H1 (cell line): ENCODE measurements around the gene ADGRG1. TPM values are rescaled to one million over a fixed set of nuclear protein-coding genes. Genes with fewer than 3 reads are reported as not detected.
A peak's percentile ranks its signal among the peaks of the same experiment; 100 is the strongest.

ENCODE experiments used
- CTCF ChIA-PET: fragments of 300-600 bp; sonication (Branson Sonifier 250); formaldehyde crosslinking; loops from one replicate; lab custom pipeline; 2021; ENCODE audit not compliant: partially characterized antibody; lab: Charles Lee
- POLR2A ChIA-PET: fragments of 300-600 bp; sonication (Branson Sonifier 250); formaldehyde crosslinking; loops from one replicate; lab custom pipeline; 2021; ENCODE audit warnings: inconsistent platforms; ENCODE audit not compliant: partially characterized antibody; lab: Charles Lee
- DNase-seq, 2 experiments: peaks; one replicate each; pipeline versions ENCODE4 v3.0.0 to v3.0.0-alpha.2; 2010 to 2022; ENCODE audit warnings: low spot score in 2 of 2, low read depth in 1 of 2, mixed read lengths in 1 of 2
- FAIRE-seq: peaks from 2 replicates; lab custom pipeline; 2011; peaks lifted over from hg19 to GRCh38; lab: Jason Lieb, UNC
- H2AFZ ChIP-seq: 2 replicates; pipeline ENCODE4 v1.8.1; 2012; ENCODE audit warnings: low read length, inconsistent platforms
- H2AK5ac ChIP-seq: 2 replicates; pipeline ENCODE4 v1.6.1; 2013; ENCODE audit warnings: low read depth, low read length
- H2BK120ac ChIP-seq: replicated peaks from 2 replicates; pipeline ENCODE3; 2013; ENCODE audit warnings: low read depth, low read length, inconsistent platforms
- H2BK12ac ChIP-seq: 2 replicates; pipeline ENCODE4 v1.6.1; 2013; ENCODE audit warnings: low read depth, low read length
- H2BK15ac ChIP-seq: 2 replicates; pipeline ENCODE4 v1.6.1; 2013; ENCODE audit warnings: low read length
- H2BK20ac ChIP-seq: 2 replicates; pipeline ENCODE4 v1.6.1; 2013; ENCODE audit warnings: low read length
- H2BK5ac ChIP-seq: 2 replicates; pipeline ENCODE4 v1.6.1; 2013; ENCODE audit warnings: low read depth, low read length
- H3K14ac ChIP-seq: 2 replicates; pipeline ENCODE4 v1.6.1; 2013; ENCODE audit warnings: inconsistent platforms; ENCODE audit not compliant: insufficient read length
- H3K18ac ChIP-seq: 2 replicates; pipeline ENCODE4 v1.6.1; 2013; ENCODE audit warnings: low read length; ENCODE audit errors: extremely low read depth
- H3K23ac ChIP-seq: 2 replicates; pipeline ENCODE4 v1.6.1; 2013; ENCODE audit warnings: inconsistent platforms; ENCODE audit not compliant: insufficient read length
- H3K23me2 ChIP-seq: 2 replicates; pipeline ENCODE4 v1.6.1; 2013; ENCODE audit warnings: low read depth, low read length
- H3K27ac ChIP-seq: 2 replicates; pipeline ENCODE4 v1.6.1; 2011; ENCODE audit warnings: low read depth, low read length, inconsistent platforms
- H3K27me3 ChIP-seq, 4 experiments: replicated peaks in 1 of 4; 1 replicate in 1 of 4; 2 replicates in 3 of 4; pipeline versions ENCODE4 v1.6.1 to v1.8.1; 2011 to 2013; ENCODE audit warnings: low read length in 3 of 4, mild to moderate bottlenecking in 3 of 4, inconsistent platforms in 2 of 4, mixed read lengths in 2 of 4, moderate library complexity in 1 of 4; ENCODE audit not compliant: control insufficient read depth in 3 of 4, insufficient read depth in 3 of 4; ENCODE audit errors: extremely low read depth in 1 of 4
- H3K36me3 ChIP-seq, 4 experiments: 2 replicates each; pipeline versions ENCODE4 v1.6.1 to v1.8.1; 2011 to 2013; ENCODE audit warnings: mild to moderate bottlenecking in 4 of 4, low read length in 3 of 4, moderate library complexity in 2 of 4, control low read depth in 1 of 4, inconsistent platforms in 1 of 4; ENCODE audit not compliant: insufficient read depth in 4 of 4, control insufficient read depth in 2 of 4
- H3K4ac ChIP-seq: replicated peaks from 2 replicates; pipeline ENCODE3; 2013; ENCODE audit warnings: low read length, low read depth, mixed read lengths, inconsistent platforms; ENCODE audit not compliant: insufficient read length
- H3K4me1 ChIP-seq, 4 experiments: replicated peaks in 1 of 4; 1 replicate in 1 of 4; 2 replicates in 3 of 4; pipeline versions ENCODE4 v1.6.1 to v1.8.1; 2011 to 2013; ENCODE audit warnings: low read length in 3 of 4, inconsistent platforms in 2 of 4, mixed read lengths in 1 of 4; ENCODE audit not compliant: insufficient read depth in 4 of 4, control insufficient read depth in 3 of 4
- H3K4me2 ChIP-seq, 2 experiments: 2 replicates each; pipeline versions ENCODE4 v1.6.1 to v1.8.1; 2011 to 2013; ENCODE audit warnings: low read depth in 2 of 2, low read length in 2 of 2, control low read depth in 1 of 2, inconsistent platforms in 1 of 2, mild to moderate bottlenecking in 1 of 2; ENCODE audit not compliant: insufficient read depth in 1 of 2
- H3K4me3 ChIP-seq, 4 experiments: fragments of 200-600, 300-600 bp in 1 of 4; sonication (generic), shearing (Covaris generic), sonication (Bioruptor Twin) in 1 of 4; 2 replicates each; pipeline versions ENCODE4 v1.5.1 to v1.8.1; 2011 to 2016; ENCODE audit warnings: low read length in 4 of 4, low read depth in 3 of 4, control low read depth in 2 of 4, inconsistent platforms in 2 of 4, mild to moderate bottlenecking in 2 of 4, mixed read lengths in 1 of 4, moderate library complexity in 1 of 4; ENCODE audit not compliant: insufficient read depth in 2 of 4; ENCODE audit errors: extremely low read depth in 1 of 4
- H3K56ac ChIP-seq: replicated peaks from 2 replicates; pipeline ENCODE3; 2013; ENCODE audit warnings: low read depth, mild to moderate bottlenecking, mixed read lengths, low read length, inconsistent platforms; ENCODE audit not compliant: insufficient read length
- H3K79me1 ChIP-seq: 2 replicates; pipeline ENCODE4 v1.6.1; 2013; ENCODE audit warnings: low read depth, low read length, control low read depth
- H3K79me2 ChIP-seq, 2 experiments: 2 replicates each; pipeline versions ENCODE4 v1.6.1 to v1.8.1; 2012 to 2013; ENCODE audit warnings: low read length in 2 of 2, mild to moderate bottlenecking in 2 of 2, inconsistent platforms in 1 of 2; ENCODE audit not compliant: insufficient read depth in 2 of 2, control insufficient read depth in 1 of 2
- H3K9ac ChIP-seq, 4 experiments: replicated peaks in 1 of 4; 1 replicate in 1 of 4; 2 replicates in 3 of 4; pipeline versions ENCODE4 v1.6.1 to v1.8.1; 2011 to 2013; ENCODE audit warnings: low read depth in 3 of 4, low read length in 3 of 4, control low read depth in 2 of 4, mild to moderate bottlenecking in 2 of 4, moderate library complexity in 2 of 4, inconsistent platforms in 1 of 4; ENCODE audit errors: extremely low read depth in 1 of 4
- H3K9me3 ChIP-seq, 2 experiments: 2 replicates each; pipeline versions ENCODE4 v1.6.1 to v1.8.1; 2012 to 2013; ENCODE audit warnings: mild to moderate bottlenecking in 2 of 2, moderate library complexity in 2 of 2, control low read depth in 1 of 2, inconsistent platforms in 1 of 2, low read depth in 1 of 2, low read length in 1 of 2, mixed read lengths in 1 of 2; ENCODE audit not compliant: insufficient read depth in 2 of 2
- H4K20me1 ChIP-seq, 2 experiments: replicated peaks in 1 of 2; 2 replicates each; pipeline versions ENCODE3 to v1.8.1; 2011 to 2013; ENCODE audit warnings: inconsistent platforms in 2 of 2, low read length in 2 of 2, mild to moderate bottlenecking in 1 of 2; ENCODE audit not compliant: insufficient read depth in 2 of 2, control insufficient read depth in 1 of 2
- H4K5ac ChIP-seq: 2 replicates; pipeline ENCODE4 v1.6.1; 2013; ENCODE audit warnings: low read length, low read depth, mixed read lengths, inconsistent platforms; ENCODE audit not compliant: insufficient read length
- H4K8ac ChIP-seq: 2 replicates; pipeline ENCODE4 v1.8.0; 2013; ENCODE audit warnings: mild to moderate bottlenecking, moderate library complexity, low read length, inconsistent platforms; ENCODE audit not compliant: insufficient read depth; ENCODE audit errors: extremely low read depth
- H4K91ac ChIP-seq: replicated peaks from 2 replicates; pipeline ENCODE3; 2013; ENCODE audit warnings: low read length, mixed read lengths, inconsistent platforms; ENCODE audit not compliant: insufficient read length
- BRCA1 ChIP-seq: IDR thresholded peaks from 2 replicates; pipeline ENCODE4 v1.6.1; 2012; ENCODE audit warnings: low read depth, low read length, improper control_type of control experiment
- CEBPB ChIP-seq: IDR thresholded peaks from 2 replicates; pipeline ENCODE4 v1.6.1; 2012; ENCODE audit warnings: low read depth, low read length
- E2F6 ChIP-seq: IDR thresholded peaks from 2 replicates; pipeline ENCODE4 v1.6.1; 2012; ENCODE audit warnings: inconsistent platforms
- GABPA ChIP-seq: IDR thresholded peaks from 2 replicates; pipeline ENCODE4 v1.6.1; 2011; ENCODE audit warnings: mild to moderate bottlenecking, low read length, moderate library complexity, borderline replicate concordance; ENCODE audit not compliant: insufficient read depth
- HDAC6 ChIP-seq: IDR thresholded peaks from one replicate; pipeline ENCODE4 v1.7.1; 2012; ENCODE audit warnings: low read depth, mild to moderate bottlenecking, inconsistent platforms, low read length, moderate library complexity
- JUN ChIP-seq: IDR thresholded peaks from 2 replicates; pipeline ENCODE4 v1.6.1; 2011; ENCODE audit warnings: low read depth, mild to moderate bottlenecking, improper control_type of control experiment, low read length
- KDM4A ChIP-seq: IDR thresholded peaks from one replicate; pipeline ENCODE4 v1.7.1; 2012; ENCODE audit warnings: low read depth, mild to moderate bottlenecking, moderate library complexity, low read length, inconsistent platforms; ENCODE audit not compliant: severe bottlenecking
- NANOG ChIP-seq: IDR thresholded peaks from 2 replicates; pipeline ENCODE4 v1.6.1; 2011; ENCODE audit warnings: low read length, low read depth, mild to moderate bottlenecking, inconsistent platforms; ENCODE audit not compliant: insufficient read depth, poor library complexity, severe bottlenecking
- POU5F1 ChIP-seq: IDR thresholded peaks from 2 replicates; pipeline ENCODE4 v1.6.1; 2011; ENCODE audit warnings: low read depth, mild to moderate bottlenecking, low read length, moderate library complexity
- SIX5 ChIP-seq: IDR thresholded peaks from 2 replicates; pipeline ENCODE4 v1.6.1; 2011; ENCODE audit warnings: mild to moderate bottlenecking, low read depth, low read length
- SUZ12 ChIP-seq: fragments of 200-600 bp; sonication (generic); IDR thresholded peaks from 2 replicates; pipeline ENCODE4 v1.6.1; 2012; ENCODE audit warnings: mild to moderate bottlenecking, inconsistent platforms, low read length, moderate library complexity, mixed read lengths
- YY1 ChIP-seq: IDR thresholded peaks from 2 replicates; pipeline ENCODE4 v1.6.1; 2011; ENCODE audit warnings: low read depth, mild to moderate bottlenecking, low read length
- WGBS, 2 experiments: shearing (Covaris generic) in 1 of 2; methylation state at CpG; one replicate each; pipeline versions ENCODE4 v1.1.6 to v1.1.7; 2013 to 2015; ENCODE audit warnings: low lambda C conversion rate in 2 of 2, mixed read lengths in 2 of 2, inconsistent platforms in 1 of 2, low coverage in 1 of 2, missing lambda C conversion rate in 1 of 2; ENCODE audit not compliant: insufficient replicate concordance in 2 of 2, insufficient coverage in 1 of 2, insufficient read length in 1 of 2; ENCODE audit errors: extremely low coverage in 1 of 2, missing lambda C conversion rate in 1 of 2; 5-methylcytosine and 5-hydroxymethylcytosine counted together
- polyA plus RNA-seq, 7 experiments: library from polyadenylated mRNA; depleted of rRNA in 3 of 7; stranded (reverse) in 5 of 7; unstranded in 2 of 7; fragments of >200 nt in 5 of 7; fragments of 200-250 nt in 2 of 7; gene quantifications; 1 replicate in 5 of 7; 2 replicates in 1 of 7; 4 replicates in 1 of 7; pipeline versions ENCODE4 v1.2.1 to v1.2.3, GENCODE V29; 2011 to 2013; ENCODE audit warnings: missing spikeins in 2 of 7, mixed read lengths in 2 of 7
- total RNA-seq: library from RNA; stranded (reverse); fragmentation: NEBNext Ultra II Directional; extraction: Animal tissue kit (Norgen Biotek cat#: 25700); gene quantifications from 2 replicates; pipeline ENCODE4 v1.2.1, GENCODE V29; 2021

Gene ADGRG1
- total and polyA plus RNA-seq, 2 of the 8 experiments (the other 6 are each of a cell fraction or from before 2014, with no cell fraction given), result 1.3 to 2.6 TPM

- Histone ChIP-seq H3K79me1 (no peaks in the 10 kb centered on the region), H3K56ac (no peak overlapping the region), H4K20me1 (no peaks in the 10 kb centered on the region), H2BK15ac (no peak overlapping the region), H4K91ac (no peak overlapping the region), H4K8ac (no peak overlapping the region), H3K4me2 (no peak overlapping the region), H2BK120ac (no peak overlapping the region), H3K4me1 (no peaks in the 10 kb centered on the region), H2AFZ (no peak overlapping the region), H2BK20ac (no peak overlapping the region), H4K5ac (no peak overlapping the region), H3K79me2 (no peaks in the 10 kb centered on the region), H3K9me3 (no peaks in the 10 kb centered on the region), H3K36me3 (no peaks in the 10 kb centered on the region), H2BK5ac (no peak overlapping the region), H3K18ac (no peak overlapping the region), H3K4ac (no peak overlapping the region), H3K9ac (no peak overlapping the region), H3K23me2 (no peaks in the 10 kb centered on the region), H2BK12ac (no peak overlapping the region), H3K23ac (no peak overlapping the region), H3K4me3 (no peak overlapping the region), H3K27me3 (0 out of 7 replicates have a peak, but pooled peaks cover 0 to 2% (median 0%) of the 10 kb centered on the region in 4 experiments), H3K27ac (no peak overlapping the region), H2AK5ac (no peak overlapping the region), H3K14ac (no peak overlapping the region)
- DNase-seq, result peak in 1 of 2 experiments; percentile 30
- ChIA-PET CTCF (interaction anchor here (0.9 to 7.2 kb wide), 12 partner anchors 10 to 171 kb away, joined by 3 to 63 read pairs (median 7); no protein-coding TSS in a partner anchor), POLR2A (interaction anchor here (1.3 to 1.8 kb wide), 3 partner anchors 11 to 27 kb away, joined by 4 to 6 read pairs (median 5); no protein-coding TSS in a partner anchor)
- WGBS, 2 experiments, result 91% methylated on average over 4 of the region's 4 CpGs; no CpG with 5 or more reads in 1 of the 2 experiments
- no peak for FAIRE-seq
- TF ChIP-seq KDM4A (no peak), YY1 (no peak), NANOG (no peak), E2F6 (no peak), CEBPB (no peak), SIX5 (no peak), BRCA1 (no peak), POU5F1 (no peak), HDAC6 (no peak), GABPA (no peak), SUZ12 (no peak), JUN (no peak)
Measured at GRCh38 chr16:57610611-57611010, 17.8 kb upstream of the ADGRG1 start.
